Measurements from ENCODE around the gene HSPG2.

The HSPG2 gene

GRCh38 chr1:21966247-21967000 lies 29.3 kb upstream of the HSPG2 start:
- no peak for TF ChIP-seq POLR2AphosphoS5 (IDR thresholded peaks at IDR 0.05; ENCODE audit: low read depth, low read length)
- no peak for TF ChIP-seq POLR2A (IDR thresholded peaks at IDR 0.05; ENCODE audit: low read depth, low read length)
- no peak for TF ChIP-seq TAF1 (IDR thresholded peaks at IDR 0.05; ENCODE audit: borderline replicate concordance, low read depth, low read length)
- no peak for DNase-seq (ENCODE audit: insufficient read length)
- no peak for FAIRE-seq

DNA sequence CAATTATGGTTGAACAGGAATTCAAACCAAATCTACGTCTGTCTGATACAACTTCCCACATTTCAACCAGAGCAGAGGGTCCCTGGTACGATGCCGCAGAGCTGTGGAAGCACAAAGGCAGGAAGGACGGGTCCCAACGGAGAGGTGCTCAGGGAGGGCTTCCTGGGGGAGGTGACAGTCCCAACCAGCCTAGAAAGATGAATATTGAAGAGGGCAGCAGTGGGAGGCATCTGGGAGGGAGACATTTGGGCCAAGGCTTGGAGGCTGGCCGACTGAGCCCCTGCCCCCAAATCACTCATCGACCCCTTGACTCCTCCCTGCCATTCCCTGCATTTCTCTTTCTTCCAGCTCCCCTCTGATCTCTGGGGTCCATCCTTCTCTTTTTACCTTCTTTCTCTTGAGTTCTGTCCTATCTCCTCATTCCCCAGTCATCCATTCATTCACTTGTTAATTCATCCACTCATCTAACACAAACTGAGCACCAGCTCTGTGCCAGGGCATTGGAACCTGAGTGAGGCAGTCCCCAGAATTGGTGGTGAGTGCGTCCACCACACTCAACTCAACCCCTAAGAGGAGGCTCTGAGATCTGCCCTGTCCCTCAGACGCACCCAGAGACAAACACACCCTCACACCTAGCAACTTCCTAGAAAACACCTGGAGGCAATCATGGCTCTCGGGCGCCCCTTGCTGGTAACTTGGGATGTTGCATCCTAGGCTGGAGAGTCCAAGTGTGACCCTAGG lies 26.5 kb upstream of the HSPG2 start:
- FAIRE-seq = peak; percentile 65
- TF ChIP-seq POLR2A (IDR thresholded peaks at IDR 0.05; ENCODE audit: low read depth, low read length) (no peak), TAF1 (IDR thresholded peaks at IDR 0.05; ENCODE audit: borderline replicate concordance, low read depth, low read length) (no peak), POLR2AphosphoS5 (IDR thresholded peaks at IDR 0.05; ENCODE audit: low read depth, low read length) (no peak)
- peak; percentile 51 for DNase-seq (ENCODE audit: insufficient read length)

GRCh38 chr1:21961799-21962198 lies 24.7 kb upstream of the HSPG2 start:
- FAIRE-seq (no peak), DNase-seq (ENCODE audit: insufficient read length) (no peak)
- no peak for TF ChIP-seq POLR2A (IDR thresholded peaks at IDR 0.05; ENCODE audit: low read depth, low read length)
- TF ChIP-seq TAF1 (IDR thresholded peaks at IDR 0.05; ENCODE audit: borderline replicate concordance, low read depth, low read length) = no peak
- no peak for TF ChIP-seq POLR2AphosphoS5 (IDR thresholded peaks at IDR 0.05; ENCODE audit: low read depth, low read length)

DNA sequence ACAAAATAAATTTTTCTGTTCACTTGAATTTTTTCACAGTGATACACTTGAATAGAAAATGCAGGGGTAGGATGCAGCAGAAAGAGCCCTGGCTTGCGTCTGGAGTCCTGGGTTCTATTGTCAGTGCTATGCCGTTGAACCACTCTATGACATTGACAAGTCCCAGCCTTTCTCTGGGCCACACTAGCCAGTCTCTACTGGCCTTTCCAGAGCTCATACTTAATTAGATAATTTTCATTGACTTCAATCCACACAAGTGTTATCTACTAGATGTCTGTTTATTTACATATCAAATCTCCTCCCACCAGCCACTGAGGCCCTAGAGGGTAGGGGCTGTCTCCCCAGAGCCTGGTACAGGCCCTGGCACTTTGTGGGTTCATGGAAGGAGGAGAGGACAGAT lies 24.2 kb upstream of the HSPG2 start:
- FAIRE-seq = no peak
- DNase-seq (ENCODE audit: insufficient read length) = no peak
- TF ChIP-seq TAF1 (IDR thresholded peaks at IDR 0.05; ENCODE audit: borderline replicate concordance, low read depth, low read length) (no peak), POLR2A (IDR thresholded peaks at IDR 0.05; ENCODE audit: low read depth, low read length) (no peak), POLR2AphosphoS5 (IDR thresholded peaks at IDR 0.05; ENCODE audit: low read depth, low read length) (no peak)

- peak; percentile 51 for FAIRE-seq
- DNase-seq (ENCODE audit: insufficient read length) = no peak
- TF ChIP-seq POLR2A (IDR thresholded peaks at IDR 0.05; ENCODE audit: low read depth, low read length) (no peak), TAF1 (IDR thresholded peaks at IDR 0.05; ENCODE audit: borderline replicate concordance, low read depth, low read length) (no peak), POLR2AphosphoS5 (IDR thresholded peaks at IDR 0.05; ENCODE audit: low read depth, low read length) (no peak)
Observed at GRCh38 chr1:21956720-21957552, 19.8 kb upstream of the HSPG2 start.

- FAIRE-seq (no peak), DNase-seq (ENCODE audit: insufficient read length) (no peak)
- TF ChIP-seq POLR2AphosphoS5 (IDR thresholded peaks at IDR 0.05; ENCODE audit: low read depth, low read length) (no peak), TAF1 (IDR thresholded peaks at IDR 0.05; ENCODE audit: borderline replicate concordance, low read depth, low read length) (no peak), POLR2A (IDR thresholded peaks at IDR 0.05; ENCODE audit: low read depth, low read length) (no peak)
Observed at GRCh38 chr1:21955501-21956281, 18.6 kb upstream of the HSPG2 start.

DNA sequence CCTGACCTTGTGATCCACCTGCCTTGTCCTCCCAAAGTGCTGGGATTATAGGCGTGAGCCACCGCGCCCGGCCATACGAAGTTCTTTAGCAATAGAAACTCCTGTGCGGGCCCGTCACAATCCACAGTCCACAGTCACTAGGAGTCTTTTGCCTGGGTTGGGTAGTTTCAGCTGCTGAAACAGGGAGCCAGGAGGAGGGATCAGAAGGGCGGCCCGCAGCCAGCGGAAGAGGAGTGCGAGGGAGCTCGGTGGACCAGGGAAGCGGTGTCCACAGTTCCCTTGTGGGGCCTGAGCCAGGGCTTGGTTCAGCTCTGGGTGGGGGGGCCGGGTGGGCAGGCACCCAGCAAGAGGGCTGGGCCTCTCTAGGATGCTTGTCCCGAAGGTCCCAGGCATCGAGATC lies 17.9 kb upstream of the HSPG2 start:
- no peak for FAIRE-seq
- DNase-seq (ENCODE audit: insufficient read length) = no peak
- TF ChIP-seq TAF1 (IDR thresholded peaks at IDR 0.05; ENCODE audit: borderline replicate concordance, low read depth, low read length) = no peak
- no peak for TF ChIP-seq POLR2A (IDR thresholded peaks at IDR 0.05; ENCODE audit: low read depth, low read length)
- no peak for TF ChIP-seq POLR2AphosphoS5 (IDR thresholded peaks at IDR 0.05; ENCODE audit: low read depth, low read length)

GRCh38 chr1:21952786-21953520 lies 15.8 kb upstream of the HSPG2 start:
- FAIRE-seq (no peak), DNase-seq (ENCODE audit: insufficient read length) (no peak)
- TF ChIP-seq POLR2A (IDR thresholded peaks at IDR 0.05; ENCODE audit: low read depth, low read length) (no peak), TAF1 (IDR thresholded peaks at IDR 0.05; ENCODE audit: borderline replicate concordance, low read depth, low read length) (no peak), POLR2AphosphoS5 (IDR thresholded peaks at IDR 0.05; ENCODE audit: low read depth, low read length) (no peak)

DNA sequence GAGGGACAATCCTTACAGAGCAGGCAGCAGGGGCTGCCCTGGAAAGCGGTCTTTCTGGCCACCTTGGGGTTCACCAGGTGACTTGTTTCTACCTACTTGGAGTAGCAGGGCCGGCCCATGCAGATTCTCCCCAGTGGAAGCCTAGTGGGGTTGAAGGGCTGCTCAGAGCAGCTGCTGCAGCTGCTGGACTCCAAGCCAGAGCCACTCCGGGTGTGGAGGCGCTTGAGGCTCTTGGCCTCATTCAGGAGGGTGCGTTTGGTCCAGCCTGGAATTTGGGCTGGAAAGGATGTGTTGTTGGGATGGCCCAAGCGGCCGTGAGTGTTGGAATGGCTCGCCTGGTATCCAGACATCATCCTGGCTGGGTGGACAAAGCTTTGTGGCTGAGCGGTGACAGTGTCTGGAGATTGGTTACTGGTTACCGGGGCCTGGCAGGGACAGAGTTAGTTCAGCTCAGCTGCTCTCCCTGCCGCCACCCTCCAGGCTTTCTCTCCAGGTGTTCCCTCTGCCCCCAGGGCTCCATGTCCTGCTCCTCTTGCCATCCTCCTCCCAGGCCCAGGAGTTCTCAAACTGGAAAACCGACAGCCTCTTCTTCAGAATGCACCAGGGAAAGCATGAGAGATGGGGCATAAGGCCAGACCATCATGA lies 14.2 kb upstream of the HSPG2 start:
- TF ChIP-seq POLR2AphosphoS5 (IDR thresholded peaks at IDR 0.05; ENCODE audit: low read depth, low read length) = no peak
- TF ChIP-seq POLR2A (IDR thresholded peaks at IDR 0.05; ENCODE audit: low read depth, low read length) = no peak
- TF ChIP-seq TAF1 (IDR thresholded peaks at IDR 0.05; ENCODE audit: borderline replicate concordance, low read depth, low read length) = no peak
- FAIRE-seq (no peak), DNase-seq (ENCODE audit: insufficient read length) (no peak)

DNA sequence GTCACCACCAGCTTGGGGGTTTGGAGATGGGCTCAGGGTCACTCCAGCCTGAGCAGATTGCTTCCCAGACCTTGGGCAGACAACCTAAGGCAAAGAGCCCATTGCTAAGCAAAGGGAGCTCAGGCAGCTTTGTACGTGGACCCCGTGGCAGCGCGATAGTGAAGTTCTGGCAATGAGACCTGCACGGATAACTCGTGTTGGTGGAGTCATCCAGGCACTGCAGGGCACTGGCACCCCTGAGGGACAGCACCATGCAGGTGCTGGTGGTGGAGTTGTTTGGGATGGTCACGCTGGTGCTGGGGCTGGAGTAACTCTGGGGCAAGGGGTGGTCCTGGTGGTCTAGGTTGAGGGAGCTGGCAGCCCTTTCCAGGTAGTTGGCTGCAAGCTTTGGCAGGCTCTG lies 13.6 kb upstream of the HSPG2 start:
- TF ChIP-seq POLR2A (IDR thresholded peaks at IDR 0.05; ENCODE audit: low read depth, low read length) (no peak), POLR2AphosphoS5 (IDR thresholded peaks at IDR 0.05; ENCODE audit: low read depth, low read length) (no peak), TAF1 (IDR thresholded peaks at IDR 0.05; ENCODE audit: borderline replicate concordance, low read depth, low read length) (no peak)
- no peak for DNase-seq (ENCODE audit: insufficient read length)
- FAIRE-seq = no peak
